ENCODE data around the gene SLC29A3. TPM values are rescaled to one million over a fixed set of nuclear protein-coding genes. Genes with fewer than 3 reads are reported as not detected.

SLC29A3 gene
- total RNA-seq, 1 experiment from 2014 or later: 4.4 TPM

- CTCF ChIA-PET: no interaction called here
- no peak for TF ChIP-seq EZH2 (IDR thresholded peaks at IDR 0.05; ENCODE audit: low read length, unreplicated experiment)
- no peak for TF ChIP-seq EZH2phosphoT487 (IDR thresholded peaks at IDR 0.05; ENCODE audit: borderline replicate concordance, low read length)
- TF ChIP-seq, protein P1, sequence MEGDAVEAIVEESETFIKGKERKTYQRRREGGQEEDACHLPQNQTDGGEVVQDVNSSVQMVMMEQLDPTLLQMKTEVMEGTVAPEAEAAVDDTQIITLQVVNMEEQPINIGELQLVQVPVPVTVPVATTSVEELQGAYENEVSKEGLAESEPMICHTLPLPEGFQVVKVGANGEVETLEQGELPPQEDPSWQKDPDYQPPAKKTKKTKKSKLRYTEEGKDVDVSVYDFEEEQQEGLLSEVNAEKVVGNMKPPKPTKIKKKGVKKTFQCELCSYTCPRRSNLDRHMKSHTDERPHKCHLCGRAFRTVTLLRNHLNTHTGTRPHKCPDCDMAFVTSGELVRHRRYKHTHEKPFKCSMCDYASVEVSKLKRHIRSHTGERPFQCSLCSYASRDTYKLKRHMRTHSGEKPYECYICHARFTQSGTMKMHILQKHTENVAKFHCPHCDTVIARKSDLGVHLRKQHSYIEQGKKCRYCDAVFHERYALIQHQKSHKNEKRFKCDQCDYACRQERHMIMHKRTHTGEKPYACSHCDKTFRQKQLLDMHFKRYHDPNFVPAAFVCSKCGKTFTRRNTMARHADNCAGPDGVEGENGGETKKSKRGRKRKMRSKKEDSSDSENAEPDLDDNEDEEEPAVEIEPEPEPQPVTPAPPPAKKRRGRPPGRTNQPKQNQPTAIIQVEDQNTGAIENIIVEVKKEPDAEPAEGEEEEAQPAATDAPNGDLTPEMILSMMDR (conservative IDR thresholded peaks at IDR 0.05; ENCODE audit: low read depth, low read length): no peak
Observed at GRCh38 chr10:71392791-71393781, 74.0 kb downstream of the SLC29A3 start.

GRCh38 chr10:71393841-71394475 lies 74.9 kb downstream of the SLC29A3 start:
- H3K9me2 ChIP-seq (replicated peaks; ENCODE audit: low read length): no peaks in the 10 kb centered on the region
- intact Hi-C loops (cut with micrococcal nuclease): no loop called here
- no peak for DNase-seq
- H3K27ac ChIP-seq (ENCODE audit: low read length): no peak overlapping the region
- no peak overlapping the region for H3K4me2 ChIP-seq (ENCODE audit: low read length)
- CTCF ChIA-PET: no interaction called here
- H3K79me2 ChIP-seq (ENCODE audit: low read length): no peaks in the 10 kb centered on the region
- H3F3A ChIP-seq (ENCODE audit: low read length, unreplicated experiment): no peaks in the 10 kb centered on the region
- no peak overlapping the region for H2AFZ ChIP-seq (ENCODE audit: low read length)
- H4K20me1 ChIP-seq (ENCODE audit: low read length): no peaks in the 10 kb centered on the region
- no peak for ATAC-seq
- H3K9ac ChIP-seq (ENCODE audit: low read length): no peak overlapping the region
- H3K36me3 ChIP-seq (ENCODE audit: low read depth, low read length): no peaks in the 10 kb centered on the region
- TF ChIP-seq, protein P1 (conservative IDR thresholded peaks at IDR 0.05; ENCODE audit: low read depth, low read length): no peak
- no peaks in the 10 kb centered on the region for H3K4me1 ChIP-seq (ENCODE audit: insufficient read depth, low read length)
- POLR2A ChIA-PET (ENCODE audit: unreplicated experiment): no interaction called here
- no peaks in the 10 kb centered on the region for H3K9me3 ChIP-seq (ENCODE audit: low read length)
- BruUV-seq (replicated peaks): no TSS peak
- peaks cover 21% of the 10 kb centered on the region for H3K27me3 ChIP-seq (ENCODE audit: low read length)
- H3K4me3 ChIP-seq (ENCODE audit: low read length): no peak overlapping the region

More at GRCh38 chr10:71392791-71393781, 74.0 kb downstream of the SLC29A3 start:
- Histone ChIP-seq H4K20me1 (ENCODE audit: low read length) (no peaks in the 10 kb centered on the region), H3K9me2 (replicated peaks; ENCODE audit: low read length) (no peaks in the 10 kb centered on the region), H3K9me3 (ENCODE audit: low read length) (no peaks in the 10 kb centered on the region), H3K27me3 (ENCODE audit: low read length) (peaks cover 21% of the 10 kb centered on the region), H3K4me1 (ENCODE audit: insufficient read depth, low read length) (no peaks in the 10 kb centered on the region), H3K79me2 (ENCODE audit: low read length) (no peaks in the 10 kb centered on the region), H3F3A (ENCODE audit: low read length, unreplicated experiment) (no peaks in the 10 kb centered on the region), H3K36me3 (ENCODE audit: low read depth, low read length) (no peaks in the 10 kb centered on the region), H3K4me2 (ENCODE audit: low read length) (no peak overlapping the region), H3K9ac (ENCODE audit: low read length) (no peak overlapping the region), H3K4me3 (ENCODE audit: low read length) (no peak overlapping the region), H2AFZ (ENCODE audit: low read length) (no peak overlapping the region), H3K27ac (ENCODE audit: low read length) (no peak overlapping the region)
- POLR2A ChIA-PET (ENCODE audit: unreplicated experiment): no interaction called here
- DNase-seq (no peak), ATAC-seq (no peak)
- no TSS peak for BruUV-seq (replicated peaks)
- intact Hi-C loops (cut with micrococcal nuclease): no loop called here
